B cell (primary cell): ENCODE measurements around the gene MSH4. TPM values are rescaled to one million over a fixed set of nuclear protein-coding genes. Genes with fewer than 3 reads are reported as not detected.

Experiments used
- ATAC-seq: fragments of 200-7000 bp; cut with Tn5 transposase; one replicate; pipeline ENCODE4 v1.10.0; 2021; ENCODE audit warnings: low read depth, mild to moderate bottlenecking, moderate number of reproducible peaks, moderate library complexity
- CTCF ChIA-PET: fragments of 350-600 bp; sonication (Branson Sonifier 250); formaldehyde crosslinking; loops from one replicate; lab custom pipeline; 2021; ENCODE audit warnings: antibody characterized with exemption, inconsistent platforms; lab: Charles Lee
- POLR2A ChIA-PET: fragments of 350-600 bp; sonication (Branson Sonifier 250); formaldehyde crosslinking; loops from one replicate; lab custom pipeline; 2021; ENCODE audit warnings: antibody characterized with exemption; lab: Charles Lee
- DNase-seq: peaks from one replicate; pipeline ENCODE4 v3.0.0; 2013
- H2AFZ ChIP-seq: 2 replicates; pipeline ENCODE4 v1.6.1; 2012; ENCODE audit warnings: mild to moderate bottlenecking, low read depth, low read length; ENCODE audit not compliant: insufficient read depth, poor library complexity, severe bottlenecking
- H3K27ac ChIP-seq, 2 donors: 1 replicate in 1 of 2; 2 replicates in 1 of 2; pipeline ENCODE4 v1.5.1; 2012 to 2013; ENCODE audit warnings: low read length in 2 of 2, mild to moderate bottlenecking in 2 of 2, moderate library complexity in 1 of 2
- H3K27me3 ChIP-seq, 4 experiments: fragments of 200-600 bp in 1 of 4; sonication (generic) in 1 of 4; replicated peaks in 1 of 4; 1 replicate in 2 of 4; 2 replicates in 2 of 4; pipeline versions ENCODE4 v1.6.1 to v1.7.0; 2013 to 2016; ENCODE audit warnings: low read length in 3 of 4, mild to moderate bottlenecking in 2 of 4, mixed read lengths in 1 of 4, moderate library complexity in 1 of 4; ENCODE audit not compliant: insufficient read depth in 4 of 4, control insufficient read depth in 3 of 4; ENCODE audit errors: control extremely low read depth in 1 of 4
- H3K36me3 ChIP-seq, 2 experiments: replicated peaks in 1 of 2; 1 replicate in 1 of 2; 2 replicates in 1 of 2; pipeline versions ENCODE4 v1.6.1 to v1.7.1; 2013; ENCODE audit warnings: low read length in 1 of 2; ENCODE audit not compliant: insufficient read depth in 2 of 2, control insufficient read depth in 1 of 2; ENCODE audit errors: control extremely low read depth in 1 of 2, extremely low read depth in 1 of 2
- H3K4me1 ChIP-seq, 2 donors: fragments of 200-600 bp in 1 of 2; sonication (generic) in 1 of 2; 1 replicate in 1 of 2; 2 replicates in 1 of 2; pipeline versions ENCODE4 v1.5.1 to v1.6.1; 2013 to 2017; ENCODE audit warnings: low read length in 2 of 2; ENCODE audit not compliant: control insufficient read depth in 2 of 2, insufficient read depth in 2 of 2
- H3K4me2 ChIP-seq: replicated peaks from 2 replicates; pipeline ENCODE3; 2012; ENCODE audit warnings: mild to moderate bottlenecking, low read depth, low read length; ENCODE audit not compliant: poor library complexity, severe bottlenecking
- H3K4me3 ChIP-seq, 5 experiments: fragments of 200-600 bp in 1 of 5; sonication (generic) in 1 of 5; 1 replicate in 3 of 5; 2 replicates in 2 of 5; pipeline versions ENCODE4 v1.5.1 to v1.7.0; 2011 to 2016; ENCODE audit warnings: low read length in 4 of 5, mild to moderate bottlenecking in 4 of 5, low read depth in 2 of 5, control low read depth in 1 of 5, moderate library complexity in 1 of 5; ENCODE audit not compliant: insufficient read depth in 1 of 5; ENCODE audit errors: control extremely low read depth in 1 of 5, extremely low read depth in 1 of 5
- H3K79me2 ChIP-seq: fragments of 200-600 bp; sonication (generic); one replicate; pipeline ENCODE4 v1.6.0; 2016; ENCODE audit warnings: low read length; ENCODE audit not compliant: control insufficient read depth, insufficient read depth
- H3K9ac ChIP-seq: fragments of 200-600 bp; sonication (generic); 2 replicates; pipeline ENCODE4 v1.6.1; 2017; ENCODE audit warnings: mild to moderate bottlenecking, low read length, moderate library complexity
- H3K9me3 ChIP-seq, 3 donors: one replicate each; pipeline versions ENCODE4 v1.6.1 to v1.7.1; 2013; ENCODE audit warnings: low read length in 2 of 3; ENCODE audit not compliant: control insufficient read depth in 2 of 3, insufficient read depth in 1 of 3; ENCODE audit errors: control extremely low read depth in 1 of 3
- H4K20me1 ChIP-seq: 2 replicates; pipeline ENCODE4 v1.6.0; 2012; ENCODE audit warnings: mild to moderate bottlenecking, low read length; ENCODE audit not compliant: insufficient read depth, control insufficient read depth, poor library complexity, severe bottlenecking
- H3K27ac Mint-ChIP-seq: one replicate; pipeline ENCODE4 v1.8.0; 2021; ENCODE audit warnings: mixed read lengths
- H3K27me3 Mint-ChIP-seq: one replicate; pipeline ENCODE4 v1.8.0; 2021; ENCODE audit warnings: mixed read lengths
- H3K4me1 Mint-ChIP-seq: one replicate; pipeline ENCODE4 v1.8.0; 2021; ENCODE audit warnings: mixed read lengths
- H3K4me3 Mint-ChIP-seq: one replicate; pipeline ENCODE4 v1.8.0; 2021; ENCODE audit warnings: mixed read lengths
- H3K9me3 Mint-ChIP-seq: one replicate; pipeline ENCODE4 v1.8.0; 2022; ENCODE audit warnings: mixed read lengths; ENCODE audit not compliant: insufficient read depth
- CTCF ChIP-seq: fragments of 200-600 bp; IDR thresholded peaks from one replicate; pipeline ENCODE4 v1.8.0; 2022; ENCODE audit warnings: antibody characterized with exemption, mild to moderate bottlenecking
- EZH2 ChIP-seq: IDR thresholded peaks from 2 replicates; pipeline ENCODE4 v1.6.1; 2012; ENCODE audit warnings: borderline replicate concordance, low read depth, mild to moderate bottlenecking, moderate library complexity, low read length; ENCODE audit not compliant: insufficient read depth, poor library complexity, severe bottlenecking
- WGBS: methylation state at CpG from one replicate; pipeline ENCODE4 v1.1.5; 2013; ENCODE audit warnings: missing lambda C conversion rate; ENCODE audit not compliant: insufficient coverage; 5-methylcytosine and 5-hydroxymethylcytosine counted together
- intact Hi-C: fragments of 100-400 bp; cut with micrococcal nuclease; formaldehyde crosslinking; loops from one replicate; pipeline ENCODE4 v1.10.0; 2022
- polyA plus RNA-seq: library from polyadenylated mRNA; depleted of rRNA; stranded (reverse); fragments of >200 nt; gene quantifications from 2 replicates; pipeline ENCODE4 v1.2.3, GENCODE V29; 2012
- total RNA-seq, 2 donors: library from RNA; stranded (reverse); fragments of 120-200 nt in 1 of 2; gene quantifications; 1 replicate in 1 of 2; 2 replicates in 1 of 2; pipeline versions ENCODE4 v1.2.3 to v1.2.4, GENCODE V29; 2013 to 2022

The MSH4 gene
- total and polyA plus RNA-seq, 2 donors (not counting 1 experiment from before 2014, with no cell fraction given), result 0.19 to 1.7 TPM

- intact Hi-C loops, result no loop called here
- no peaks in the 10 kb centered on the region for H3K27me3 Mint-ChIP-seq
- H3K36me3 ChIP-seq, result no peaks in the 10 kb centered on the region
- no peak overlapping the region for H3K4me3 Mint-ChIP-seq
- H3K4me1 Mint-ChIP-seq, result no peaks in the 10 kb centered on the region
- no peak overlapping the region for H3K4me3 ChIP-seq
- H3K4me2 ChIP-seq, result no peak overlapping the region
- no peaks in the 10 kb centered on the region for H3K27me3 ChIP-seq
- no peaks in the 10 kb centered on the region for H3K79me2 ChIP-seq
- no peak overlapping the region for H2AFZ ChIP-seq
- ATAC-seq (no peak), DNase-seq (no peak)
- H3K27ac ChIP-seq, result no peak overlapping the region
- no peak overlapping the region for H3K9ac ChIP-seq
- ChIA-PET CTCF (no interaction called here), POLR2A (no interaction called here)
- H3K4me1 ChIP-seq, result no peaks in the 10 kb centered on the region
- H3K9me3 Mint-ChIP-seq, result peaks cover 2% of the 10 kb centered on the region
- no peak overlapping the region for H3K27ac Mint-ChIP-seq
- H4K20me1 ChIP-seq, result no peaks in the 10 kb centered on the region
- no peaks in the 10 kb centered on the region for H3K9me3 ChIP-seq
- TF ChIP-seq EZH2 (no peak), CTCF (no peak)
These were observed 44.7 kb downstream of the MSH4 start for GRCh38 chr1:75841421-75841820.

GRCh38 chr1:75845576-75845975 lies 48.9 kb downstream of the MSH4 start:
- Histone ChIP-seq H4K20me1 (no peaks in the 10 kb centered on the region), H3K9me3 (no peaks in the 10 kb centered on the region), H3K4me2 (no peak overlapping the region), H3K36me3 (no peaks in the 10 kb centered on the region), H3K79me2 (no peaks in the 10 kb centered on the region), H3K9ac (no peak overlapping the region), H3K27me3 (no peaks in the 10 kb centered on the region), H3K27ac (no peak overlapping the region), H3K4me3 (no peak overlapping the region), H3K4me1 (no peaks in the 10 kb centered on the region), H2AFZ (no peak overlapping the region)
- Mint-ChIP-seq H3K4me3 (no peak overlapping the region), H3K9me3 (no peaks in the 10 kb centered on the region), H3K4me1 (no peaks in the 10 kb centered on the region), H3K27me3 (no peaks in the 10 kb centered on the region), H3K27ac (no peak overlapping the region)
- TF ChIP-seq EZH2 (no peak), CTCF (no peak)
- ChIA-PET CTCF (interaction anchor here (0.6 kb wide), 1 partner anchor 50 kb away, joined by 3 read pairs; no protein-coding TSS in a partner anchor), POLR2A (no interaction called here)
- WGBS, result 0% methylated on average over 1 of the region's 1 CpG
- intact Hi-C loops, result no loop called here
- DNase-seq (no peak), ATAC-seq (no peak)
